ENCODE data around the gene GPD2. TPM values are rescaled to one million over a fixed set of nuclear protein-coding genes. Genes with fewer than 3 reads are reported as not detected.

The GPD2 gene
- polyA plus RNA-seq, 1 donor: 11.8 TPM

DNA sequence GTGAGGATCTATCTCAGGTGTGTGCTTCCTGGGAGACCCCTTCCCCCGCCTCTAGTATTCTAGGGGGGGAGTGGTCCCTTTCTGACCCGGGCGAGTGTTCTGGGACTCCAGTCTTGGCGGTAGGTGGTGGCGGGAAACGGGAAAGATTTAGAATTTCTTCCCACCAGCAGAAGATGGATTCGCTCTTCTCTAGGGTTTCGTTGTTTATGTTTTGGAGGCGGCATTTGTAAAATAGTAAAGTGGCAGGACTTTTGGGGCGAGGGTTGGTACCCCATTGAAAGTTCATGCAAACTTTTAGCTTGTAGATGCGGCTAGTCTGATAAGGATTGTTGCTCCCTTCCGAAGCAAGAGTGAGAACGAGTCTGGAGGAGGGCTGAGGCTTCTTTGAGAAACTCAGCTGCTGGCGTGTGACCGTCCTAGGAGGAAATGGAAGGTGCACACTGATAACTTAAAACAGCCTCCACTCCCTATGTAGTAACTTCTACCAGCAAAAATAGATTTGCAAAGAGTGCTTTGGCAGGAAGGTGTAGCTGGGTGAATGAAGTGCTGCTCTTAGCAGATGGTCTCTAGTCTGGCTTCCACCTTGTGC lies 412 bp downstream of the GPD2 start:
- no peak for DNase-seq (ENCODE audit: low read depth)

DNA sequence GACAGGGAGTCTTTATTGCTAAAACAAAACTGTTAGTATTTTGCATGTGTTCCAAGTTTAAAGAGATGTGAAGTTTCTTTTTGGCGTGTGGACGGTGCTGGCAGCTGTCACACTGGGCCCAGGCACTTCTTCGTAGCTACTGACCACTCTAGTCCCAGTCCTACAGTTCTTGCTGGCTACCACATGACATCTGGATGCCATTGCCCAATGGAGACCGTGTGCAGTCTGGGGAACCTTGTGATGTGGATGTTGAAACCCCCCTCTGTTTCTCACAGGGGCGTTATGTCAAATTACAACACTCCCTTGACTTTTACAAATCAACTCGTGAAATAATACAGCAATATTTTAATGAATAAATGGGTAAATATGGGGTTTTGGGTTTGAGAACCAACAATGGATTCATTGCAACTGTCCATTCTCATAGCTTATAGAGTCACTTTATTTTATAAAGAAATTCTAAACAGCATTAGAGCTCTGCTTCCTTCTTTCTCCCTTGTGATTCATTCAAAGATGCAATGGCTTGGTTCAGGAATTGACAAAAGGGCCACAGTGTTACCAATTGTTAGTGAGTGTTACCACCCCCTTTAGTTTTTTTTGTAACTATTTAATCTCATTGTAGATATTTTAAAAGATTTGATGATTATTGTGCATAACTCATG lies 1.2 kb downstream of the GPD2 start:
- DNase-seq (ENCODE audit: low read depth): no peak

DNA sequence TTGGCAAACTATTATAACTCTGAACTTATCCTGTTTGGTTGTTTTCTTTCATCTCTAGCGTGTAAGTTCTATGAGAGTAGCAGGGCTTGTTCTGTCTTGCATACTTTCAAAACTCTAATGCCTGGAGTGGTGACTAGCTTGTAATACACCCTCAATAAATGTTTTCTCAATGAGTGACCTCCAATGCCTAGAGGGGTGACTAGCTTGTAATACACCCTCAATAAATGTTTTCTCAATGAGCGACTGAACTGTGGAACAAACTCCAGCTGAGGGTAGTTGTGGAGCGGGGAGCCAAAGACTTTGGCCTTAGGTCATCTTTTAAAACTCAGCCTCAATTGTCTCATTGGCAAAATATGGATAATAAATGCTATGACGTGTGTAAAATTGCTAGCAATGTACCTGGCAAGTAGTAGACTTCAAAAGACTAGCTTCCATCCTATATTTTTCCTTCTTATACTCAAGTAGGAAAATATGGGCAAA lies 1.8 kb downstream of the GPD2 start:
- no peak for DNase-seq (ENCODE audit: low read depth)

DNA sequence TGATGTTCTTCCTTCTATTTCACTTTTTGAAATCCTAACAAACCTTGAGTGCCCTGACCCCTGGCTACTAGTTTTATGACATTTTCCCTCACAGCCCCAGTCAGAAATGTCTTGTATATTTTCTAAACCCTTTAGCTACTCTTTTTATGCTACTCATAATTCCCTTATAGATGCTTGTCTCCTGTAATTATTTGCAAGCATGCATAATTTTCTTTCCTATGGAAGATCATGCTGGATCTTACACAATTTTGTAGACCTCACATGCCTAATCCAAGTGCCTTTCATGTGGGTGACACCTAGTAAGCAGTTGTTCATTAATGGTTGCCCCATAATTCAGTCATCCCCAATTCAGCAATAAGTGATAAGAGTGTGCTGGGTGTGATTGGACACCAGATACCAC lies 6.9 kb downstream of the GPD2 start:
- no peak for DNase-seq (ENCODE audit: low read depth)

DNA sequence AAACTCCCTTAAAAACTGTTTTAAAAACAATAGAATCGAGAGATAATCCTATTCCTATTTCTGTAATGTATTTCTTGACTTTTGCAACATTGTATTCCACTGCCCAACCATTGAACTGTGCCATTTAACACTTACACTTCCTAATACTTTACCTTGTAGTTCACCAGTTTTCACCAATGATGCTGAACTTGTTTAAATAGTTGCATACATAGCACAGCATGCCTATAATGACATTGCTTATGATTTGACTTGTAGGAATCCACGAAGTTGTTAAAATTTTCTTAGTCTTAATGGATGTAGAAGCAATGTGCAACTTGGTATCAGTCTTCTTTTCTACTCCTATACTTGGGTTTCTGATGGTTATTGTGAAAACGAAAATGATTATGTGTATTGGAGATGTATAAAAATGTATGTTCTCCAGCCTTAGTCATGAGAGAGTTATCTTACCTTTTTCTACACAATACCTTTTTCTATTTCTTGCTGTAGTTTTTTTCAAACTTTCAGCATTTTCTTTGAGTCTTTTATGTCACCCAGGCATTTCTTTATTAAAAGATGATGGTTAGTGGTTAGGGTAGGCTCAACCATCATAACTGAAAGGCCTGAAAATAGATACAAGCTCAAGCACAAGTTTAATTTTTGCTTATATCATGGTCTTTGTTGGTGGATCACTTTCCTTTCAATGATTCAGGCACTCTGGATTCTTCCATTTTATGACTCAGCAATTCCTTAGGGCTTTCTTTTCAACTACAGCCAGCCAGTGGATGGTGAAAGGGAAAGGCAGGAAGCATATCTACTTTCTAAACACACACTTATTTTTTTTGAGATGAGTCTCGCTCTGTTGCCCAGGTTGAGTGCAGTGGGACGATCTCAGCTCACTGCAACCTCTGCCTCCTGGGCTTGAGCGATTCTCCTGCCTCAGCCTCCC lies 9.4 kb downstream of the GPD2 start:
- no peak for DNase-seq (ENCODE audit: low read depth)

DNA sequence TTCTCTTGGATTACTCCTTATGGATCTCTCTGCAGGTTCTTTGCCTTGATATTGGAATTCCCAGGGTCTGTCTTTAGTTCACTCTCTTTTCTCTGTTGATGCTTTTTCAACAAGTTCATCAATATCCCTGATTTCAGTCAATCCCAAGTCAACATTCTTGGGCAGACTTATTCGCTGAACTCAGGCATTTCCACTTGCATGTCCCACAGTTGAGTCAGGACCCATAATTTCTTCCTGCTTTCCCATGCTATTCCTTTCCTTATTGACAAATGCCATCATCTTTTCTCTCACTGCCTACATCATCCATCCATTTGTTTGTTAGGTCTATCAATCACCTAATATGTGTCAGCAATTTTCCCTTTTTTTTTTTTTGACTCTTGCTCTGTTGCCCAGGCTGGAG lies 11.6 kb downstream of the GPD2 start:
- DNase-seq (ENCODE audit: low read depth): no peak

DNA sequence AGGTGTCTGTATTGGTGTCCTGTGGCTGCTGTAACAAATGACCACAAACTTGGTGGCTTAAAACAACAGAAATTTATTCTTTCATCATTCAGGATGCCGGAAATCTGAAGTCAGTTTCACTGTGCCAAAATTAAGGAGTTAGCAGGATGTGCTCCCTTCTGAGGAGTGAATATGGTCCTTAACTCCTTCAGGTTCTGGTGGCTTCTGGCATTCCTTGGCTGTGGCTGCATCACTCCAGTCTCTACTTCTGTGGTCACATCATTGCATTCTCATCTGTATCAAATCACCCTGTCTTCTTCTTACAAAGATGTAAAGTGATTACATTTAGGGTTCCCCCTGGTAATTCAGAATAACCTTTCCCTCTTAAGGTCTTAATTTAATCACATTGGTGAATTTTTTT lies 12.6 kb downstream of the GPD2 start:
- no peak for DNase-seq (ENCODE audit: low read depth)

DNA sequence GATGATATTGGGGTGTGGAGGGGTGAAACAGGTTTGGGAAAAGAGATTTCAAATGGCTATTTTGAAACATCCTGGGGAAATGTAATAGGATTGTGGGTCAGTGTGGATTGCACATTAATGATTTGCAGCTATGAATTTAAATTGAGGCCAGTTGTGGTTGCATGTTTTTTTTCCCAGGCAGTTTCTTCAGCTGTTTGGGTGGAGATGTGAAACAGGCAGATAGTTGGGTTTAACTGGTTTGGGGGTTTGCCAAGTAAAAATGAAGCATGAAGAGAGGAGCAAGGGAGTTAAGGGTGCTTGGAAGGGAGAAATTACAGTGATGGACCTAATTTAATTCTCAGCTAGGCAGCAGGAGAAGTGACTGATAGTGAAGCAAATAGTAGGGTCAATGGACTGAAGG lies 16.8 kb downstream of the GPD2 start:
- no peak for DNase-seq (ENCODE audit: low read depth)

DNA sequence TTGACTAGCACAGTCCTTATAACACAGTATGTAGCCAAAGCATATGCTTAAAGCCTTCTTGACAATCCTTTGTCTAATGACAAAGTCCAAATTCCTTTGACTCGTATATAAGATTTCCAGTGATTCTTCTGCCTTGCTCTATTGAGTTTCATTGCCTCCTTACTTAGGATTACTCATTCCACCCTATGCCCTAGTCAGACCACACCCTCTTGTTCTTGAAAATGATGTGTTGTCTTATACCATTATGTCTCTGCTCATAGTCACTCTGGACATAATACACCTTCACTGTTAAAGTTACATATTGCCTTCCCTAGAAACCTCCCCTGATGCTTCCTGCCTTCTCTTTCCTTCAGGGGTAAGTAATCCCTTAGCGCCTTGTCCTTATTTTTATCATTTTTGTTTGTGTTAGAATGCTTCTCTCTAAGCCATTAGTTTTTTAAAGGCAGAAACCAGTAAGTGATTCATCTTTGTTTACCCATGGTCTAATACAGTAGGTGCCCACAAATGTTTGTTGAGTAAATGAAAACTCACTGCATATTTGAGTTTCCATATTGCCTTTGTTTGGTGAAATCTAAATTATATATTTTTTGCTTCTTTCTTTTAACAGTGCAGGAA lies 19.3 kb downstream of the GPD2 start:
- no peak for DNase-seq (ENCODE audit: low read depth)

DNA sequence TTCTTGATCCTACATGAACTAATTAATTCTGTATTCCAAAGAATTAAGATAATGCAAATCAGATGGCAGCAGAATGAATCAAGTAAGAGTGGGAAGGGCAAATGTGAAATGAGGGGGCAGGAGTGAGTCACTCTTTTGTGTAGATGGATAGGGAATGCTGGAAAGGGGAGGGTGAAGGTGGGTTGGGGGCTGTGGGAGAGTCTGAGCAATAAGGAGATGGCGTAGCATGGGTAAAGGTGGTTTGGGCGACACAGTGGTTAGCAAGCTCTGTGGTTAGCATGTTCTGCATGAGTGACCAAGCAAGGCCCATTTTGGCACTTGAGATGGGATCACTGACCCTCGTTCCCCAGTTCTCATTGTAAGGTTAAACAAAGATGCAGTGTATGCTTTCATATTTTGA lies 20.4 kb downstream of the GPD2 start:
- DNase-seq (ENCODE audit: low read depth): no peak

DNA sequence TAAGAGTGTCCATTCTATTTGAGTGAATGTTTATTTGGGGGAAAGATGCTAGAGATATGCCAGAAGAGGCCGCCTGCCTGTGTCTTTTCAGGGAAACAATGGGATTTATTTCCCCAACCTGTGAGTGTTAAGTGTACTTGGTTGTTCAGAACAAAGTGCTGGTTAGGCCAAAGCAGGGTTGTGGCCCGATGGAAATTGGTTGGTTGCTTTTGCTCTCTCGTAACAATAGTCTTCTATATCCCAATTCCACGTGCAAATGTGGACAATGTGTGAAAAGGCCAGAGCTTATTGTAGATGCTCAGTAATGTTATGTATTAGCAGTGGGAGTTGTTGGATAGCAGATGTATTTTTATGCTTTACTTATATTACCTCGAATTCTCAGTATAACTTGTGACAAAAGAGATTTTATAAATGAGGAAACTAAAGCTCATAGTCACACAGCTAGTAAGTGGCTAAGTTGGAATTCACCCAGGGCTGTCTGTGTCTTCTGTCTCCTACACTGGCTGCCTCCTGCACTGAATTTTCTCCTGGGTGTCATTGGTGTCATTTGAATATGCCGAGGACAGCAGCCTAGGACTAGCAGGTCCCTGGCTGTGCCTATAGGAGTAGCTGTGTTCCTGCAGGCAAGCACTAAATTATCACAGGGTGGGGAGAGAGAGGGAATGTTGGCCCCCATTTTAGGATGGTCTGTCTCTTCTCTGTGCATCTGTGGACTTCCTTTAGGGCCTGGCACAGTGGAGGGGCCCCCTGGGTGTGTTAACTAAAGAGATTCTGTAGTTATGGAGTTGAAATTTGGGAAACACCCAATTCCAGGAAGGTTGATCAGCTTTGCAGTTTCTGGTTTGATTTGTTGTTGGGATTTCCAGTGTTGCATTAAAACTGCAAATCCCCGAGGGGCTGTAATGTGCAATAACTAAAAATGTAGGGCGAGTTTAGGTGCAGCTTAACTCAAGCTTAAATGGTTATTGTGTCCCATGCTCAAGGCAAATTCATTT lies 21.6 kb downstream of the GPD2 start:
- no peak for DNase-seq (ENCODE audit: low read depth)

DNA sequence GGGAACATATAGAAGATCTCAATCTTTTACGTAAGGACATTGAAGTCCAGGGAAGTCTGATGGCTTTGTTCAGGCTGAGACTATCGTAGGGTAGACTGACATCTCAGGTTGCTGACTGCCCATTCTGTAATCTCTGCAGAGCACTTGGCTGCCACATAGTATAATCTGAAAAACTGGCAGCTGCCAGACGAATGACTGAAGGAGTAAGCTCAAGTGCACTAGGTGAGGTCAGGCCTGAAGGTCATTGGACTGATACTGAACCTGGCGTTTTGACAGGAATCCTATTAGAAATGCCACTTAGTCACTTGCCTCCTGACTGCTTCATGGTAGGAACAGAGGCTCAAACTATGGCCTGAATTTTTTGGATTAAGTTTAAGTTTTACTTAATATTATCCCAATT lies 23.5 kb downstream of the GPD2 start:
- no peak for DNase-seq (ENCODE audit: low read depth)

DNA sequence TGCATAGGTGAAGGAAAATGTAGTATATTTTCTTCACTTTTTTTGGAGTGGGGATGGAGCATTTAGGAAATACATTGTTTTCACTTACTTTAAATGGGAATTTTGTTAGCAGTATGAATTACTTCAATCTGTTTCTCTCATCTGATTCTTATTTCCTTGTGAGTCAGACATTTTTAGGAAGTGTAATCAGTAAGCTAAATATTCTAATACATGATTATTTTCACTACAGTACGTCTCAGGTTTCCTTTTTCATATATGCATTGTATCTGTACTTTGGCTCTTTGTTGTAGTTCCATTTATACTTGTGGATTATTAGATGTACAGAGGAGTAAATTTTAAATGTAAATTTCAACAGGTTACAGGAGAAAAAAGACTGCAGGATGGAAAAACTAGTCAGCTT lies 27.9 kb downstream of the GPD2 start:
- no peak for DNase-seq (ENCODE audit: low read depth)

DNA sequence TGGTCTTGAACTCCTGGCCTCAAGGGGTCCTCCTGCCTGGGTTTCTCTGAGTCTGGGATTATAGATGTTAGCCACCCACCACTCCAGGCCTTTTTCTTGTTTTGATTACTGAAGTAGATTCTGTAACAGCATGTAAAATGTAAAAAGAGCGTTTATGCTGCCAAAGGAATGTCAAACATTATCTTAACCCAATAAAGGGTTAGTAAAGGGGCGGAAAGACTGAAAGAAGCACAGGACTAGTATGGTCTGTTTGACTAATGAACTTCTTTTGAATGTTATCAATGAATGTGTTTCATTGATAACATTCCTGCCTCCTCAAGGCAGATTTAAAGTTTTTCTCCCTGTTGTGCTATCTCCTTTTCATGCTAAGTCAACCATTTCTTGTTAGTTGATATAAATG lies 29.4 kb downstream of the GPD2 start:
- DNase-seq (ENCODE audit: low read depth): no peak

DNA sequence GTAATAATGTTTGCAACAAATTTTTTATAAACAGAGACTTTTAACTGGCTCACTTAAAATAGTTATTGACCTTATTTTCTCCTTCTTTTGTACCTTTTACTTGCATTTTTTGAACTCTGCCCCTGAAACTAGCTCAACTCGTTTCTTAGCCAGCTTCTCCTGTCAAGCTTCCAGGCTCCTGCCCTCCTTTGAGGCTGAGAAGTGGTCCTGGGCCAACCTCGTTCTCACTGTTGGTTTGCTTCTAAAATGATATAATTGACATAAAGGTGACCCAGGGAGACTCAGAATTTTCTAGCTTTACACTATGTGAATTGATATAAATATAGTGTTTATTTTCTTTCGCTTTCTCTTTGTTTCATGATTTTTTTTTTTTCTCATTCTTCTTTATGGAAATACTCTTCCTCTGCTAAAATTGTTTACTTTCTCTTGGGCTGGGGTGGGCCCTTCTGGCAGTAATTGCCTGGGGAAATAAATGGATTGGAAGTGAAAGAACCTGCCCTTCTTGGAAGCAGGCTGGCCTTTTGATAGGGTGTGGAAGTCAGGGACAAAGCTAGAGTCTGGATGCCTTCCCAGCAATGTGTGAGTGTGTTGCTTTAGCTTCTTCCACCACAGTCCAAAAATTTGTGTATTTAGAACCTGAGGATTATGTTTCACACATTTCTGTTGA lies 30.7 kb downstream of the GPD2 start:
- peak; percentile 67 for DNase-seq (ENCODE audit: low read depth)

DNA sequence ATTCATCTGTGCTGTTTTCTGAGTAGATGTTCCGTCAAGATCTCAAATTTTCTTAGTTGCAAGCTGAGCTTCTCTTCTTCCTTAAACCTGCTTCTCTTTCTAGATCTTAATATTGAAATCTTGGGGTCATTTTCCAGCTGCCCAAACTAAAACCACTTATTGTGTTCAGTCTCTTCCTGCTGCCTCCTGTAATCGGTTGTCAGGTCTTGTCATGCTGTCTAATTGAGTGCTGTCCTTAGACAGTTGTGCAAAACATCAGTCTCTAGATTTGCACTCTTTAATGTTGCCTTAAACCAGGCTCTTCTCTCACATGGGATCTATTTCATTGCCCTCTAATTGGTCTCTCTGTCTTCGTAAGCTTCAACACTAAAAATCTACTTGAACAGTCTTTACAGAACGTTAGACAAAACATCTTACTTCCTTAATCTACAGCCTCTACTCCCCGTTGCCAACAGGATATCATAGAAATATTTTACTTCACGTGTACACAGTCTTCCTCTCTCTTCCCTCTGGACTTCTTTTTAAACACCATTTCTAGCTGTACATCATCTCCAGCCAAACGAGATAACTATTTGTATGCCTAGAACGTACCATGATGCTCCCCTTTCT lies 34.9 kb downstream of the GPD2 start:
- no peak for DNase-seq (ENCODE audit: low read depth)

DNA sequence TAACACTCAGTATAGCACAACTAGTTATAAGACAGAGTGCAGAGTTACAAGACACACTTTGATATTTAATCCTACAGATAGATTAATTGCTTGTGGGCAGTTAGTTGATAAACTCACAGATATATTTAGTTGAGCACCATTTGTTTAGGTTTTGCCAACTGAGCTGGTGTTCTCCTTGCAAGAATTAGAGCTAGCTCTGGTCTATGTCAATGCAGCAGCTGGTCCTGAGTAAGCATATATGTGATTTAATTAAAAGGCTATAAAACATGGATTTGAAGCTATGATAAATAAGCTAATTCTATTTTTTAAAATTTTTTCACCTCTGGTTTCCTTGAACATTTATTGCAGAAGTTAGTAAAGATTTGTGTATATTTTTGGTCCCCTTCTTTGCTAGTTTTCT lies 35.6 kb downstream of the GPD2 start:
- DNase-seq (ENCODE audit: low read depth): no peak

DNA sequence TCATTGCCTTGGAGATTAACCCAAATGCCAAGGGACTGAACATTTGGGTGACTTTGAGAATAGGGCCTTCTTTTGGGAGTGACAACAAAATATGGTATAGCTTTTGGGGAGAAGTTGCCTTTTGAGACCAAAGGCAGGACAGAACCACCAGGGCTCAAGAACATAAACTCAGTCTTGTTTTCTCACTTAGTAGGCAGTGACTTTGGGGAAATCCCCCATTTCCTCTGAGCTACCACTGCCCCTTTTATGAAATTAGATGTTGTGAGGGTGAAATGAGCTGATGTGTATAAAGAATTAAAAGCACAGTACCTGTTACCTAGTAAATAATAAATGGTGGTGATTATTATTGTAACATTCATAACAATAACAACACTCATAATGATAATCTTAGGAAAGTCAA lies 36.5 kb downstream of the GPD2 start:
- no peak for DNase-seq (ENCODE audit: low read depth)

DNA sequence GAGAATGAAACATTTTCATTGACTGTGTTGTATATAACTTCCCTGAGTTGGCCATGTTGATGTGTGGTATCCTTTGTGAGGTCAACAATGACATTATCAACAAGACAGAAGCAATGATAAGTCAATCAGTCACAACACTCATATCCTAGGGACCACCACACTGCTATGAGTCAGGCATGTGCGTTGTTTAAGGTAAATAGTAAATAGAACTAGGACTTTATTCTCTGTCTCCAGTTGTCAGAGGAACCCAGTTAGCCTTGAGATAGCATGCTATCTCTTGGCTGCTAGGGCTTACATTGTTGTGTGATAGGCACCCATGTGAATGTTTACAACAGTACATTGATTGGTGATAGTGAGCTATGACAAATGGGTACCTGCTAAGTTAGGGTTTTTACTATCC lies 37.3 kb downstream of the GPD2 start:
- no peak for DNase-seq (ENCODE audit: low read depth)

DNA sequence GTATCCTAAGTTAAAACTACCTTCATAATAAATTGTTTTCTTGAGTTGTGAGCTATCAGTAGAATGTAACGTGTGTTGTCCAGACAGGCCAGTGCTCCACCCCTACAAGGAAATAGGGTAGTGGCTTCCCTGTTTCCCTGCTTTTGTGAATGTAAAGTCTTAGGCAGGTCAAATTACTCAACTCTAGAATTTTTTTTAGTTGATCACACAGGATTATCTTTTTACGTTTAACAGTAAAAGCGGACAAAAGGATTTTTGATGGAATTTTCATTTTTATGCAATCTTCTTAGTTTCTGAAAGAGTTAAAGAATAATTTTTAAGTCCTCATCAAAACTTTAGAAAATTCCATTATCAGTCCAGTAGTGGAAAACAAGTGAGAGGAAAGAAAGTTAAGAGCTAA lies 38.2 kb downstream of the GPD2 start:
- no peak for DNase-seq (ENCODE audit: low read depth)

Measured in forelimb muscle (tissue), 1 donor.